GM12872 (cell line): Measurements from ENCODE around the gene ZNF778.

Experiments
- CTCF ChIP-seq: IDR thresholded peaks from 3 replicates; pipeline ENCODE4 v1.5.1; 2011; ENCODE audit warnings: low read depth, mild to moderate bottlenecking, low read length, moderate library complexity; ENCODE audit not compliant: insufficient read depth

Gene ZNF778

GRCh38 chr16:89191901-89192185 is 25.7 kb upstream of the ZNF778 start:
- no peak for TF ChIP-seq CTCF

GRCh38 chr16:89192956-89193575 is 24.4 kb upstream of the ZNF778 start:
- no peak for TF ChIP-seq CTCF

- TF ChIP-seq CTCF: no peak
Observed at GRCh38 chr16:89193576-89194293, 23.8 kb upstream of the ZNF778 start.

- no peak for TF ChIP-seq CTCF
Observed at GRCh38 chr16:89194340-89195311, 22.9 kb upstream of the ZNF778 start.

- no peak for TF ChIP-seq CTCF
Observed at GRCh38 chr16:89195521-89196171, 21.9 kb upstream of the ZNF778 start.

- TF ChIP-seq CTCF: no peak
Observed at GRCh38 chr16:89197033-89197632, 20.4 kb upstream of the ZNF778 start.
